Activated CD4-positive, CD25-positive, alpha-beta regulatory T cell (primary cell): ENCODE measurements around the gene GNA15.
"Not testable (repeated sequence)": the region's sequence is repeated elsewhere in the genome, so short reads cannot be mapped to it uniquely, and the experiment has no call there.

Experiments used
- DNase-seq, 4 experiments: peaks; one replicate each; lab custom pipeline; 2025; lab: John Stamatoyannopoulos, UW

Gene GNA15

GRCh38 chr19:3190921-3191805 lies 55.3 kb downstream of the GNA15 start:
- DNase-seq, result no peak

DNA sequence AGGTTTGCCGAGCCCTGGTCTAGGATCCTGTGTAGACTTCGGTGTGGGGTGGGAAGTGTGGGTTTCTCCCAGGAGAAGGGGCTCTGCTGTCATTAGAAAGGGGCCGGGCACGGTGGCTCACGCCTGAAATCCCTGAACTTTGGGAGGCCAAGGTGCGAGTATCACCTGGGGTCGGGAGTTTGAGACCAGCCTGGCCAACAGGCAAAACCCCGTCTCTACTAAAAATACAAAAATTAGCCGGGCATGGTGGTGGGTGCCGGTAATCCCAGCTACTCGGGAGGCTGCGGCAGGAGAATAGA lies 55.9 kb downstream of the GNA15 start:
- not testable (repeated sequence) for DNase-seq

GRCh38 chr19:3192228-3192635 lies 56.4 kb downstream of the GNA15 start:
- DNase-seq, result no peak

GRCh38 chr19:3192684-3193083 lies 56.9 kb downstream of the GNA15 start:
- no peak for DNase-seq

DNA sequence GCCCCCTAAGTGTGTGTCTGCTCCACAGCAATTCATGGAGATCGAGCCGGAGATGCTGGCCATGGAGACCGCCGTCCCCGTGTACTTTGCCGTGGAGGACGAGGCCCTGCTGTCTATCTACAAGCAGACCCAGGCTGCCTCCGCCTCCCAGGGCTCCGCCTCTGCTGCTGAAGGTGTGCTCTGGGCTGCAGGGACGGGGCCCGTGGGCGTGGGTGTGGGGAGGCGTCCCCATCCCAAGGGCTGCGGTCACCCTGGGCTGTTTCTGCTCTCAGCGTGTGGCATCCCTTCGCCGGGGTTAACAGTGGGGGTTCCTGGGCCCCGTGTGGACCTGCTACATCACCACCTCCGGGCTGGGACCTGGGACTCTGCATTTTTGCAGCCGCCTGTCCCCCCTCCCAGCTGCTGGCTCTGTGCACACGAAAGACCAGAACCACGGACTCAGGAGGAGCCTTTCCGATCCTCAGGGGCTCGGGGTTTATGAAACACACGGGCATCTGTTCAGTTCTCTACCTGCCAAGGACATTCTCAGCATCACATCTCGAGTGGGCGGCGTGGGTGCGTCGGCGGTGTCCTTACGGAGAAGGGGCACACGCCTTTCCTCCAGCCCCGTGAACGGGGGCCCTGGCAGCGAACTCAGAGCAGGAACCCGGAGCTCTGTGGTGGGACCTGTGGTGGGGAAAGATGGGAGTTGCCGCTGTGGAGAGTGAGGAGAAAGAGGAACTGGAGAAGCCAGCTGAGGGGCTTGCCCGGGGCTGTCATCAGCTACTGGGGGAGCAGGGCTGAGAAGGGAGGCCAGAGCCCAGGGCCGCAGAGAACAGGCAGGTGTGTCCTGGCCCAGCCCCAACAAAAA lies 57.6 kb downstream of the GNA15 start:
- no peak for DNase-seq

DNA sequence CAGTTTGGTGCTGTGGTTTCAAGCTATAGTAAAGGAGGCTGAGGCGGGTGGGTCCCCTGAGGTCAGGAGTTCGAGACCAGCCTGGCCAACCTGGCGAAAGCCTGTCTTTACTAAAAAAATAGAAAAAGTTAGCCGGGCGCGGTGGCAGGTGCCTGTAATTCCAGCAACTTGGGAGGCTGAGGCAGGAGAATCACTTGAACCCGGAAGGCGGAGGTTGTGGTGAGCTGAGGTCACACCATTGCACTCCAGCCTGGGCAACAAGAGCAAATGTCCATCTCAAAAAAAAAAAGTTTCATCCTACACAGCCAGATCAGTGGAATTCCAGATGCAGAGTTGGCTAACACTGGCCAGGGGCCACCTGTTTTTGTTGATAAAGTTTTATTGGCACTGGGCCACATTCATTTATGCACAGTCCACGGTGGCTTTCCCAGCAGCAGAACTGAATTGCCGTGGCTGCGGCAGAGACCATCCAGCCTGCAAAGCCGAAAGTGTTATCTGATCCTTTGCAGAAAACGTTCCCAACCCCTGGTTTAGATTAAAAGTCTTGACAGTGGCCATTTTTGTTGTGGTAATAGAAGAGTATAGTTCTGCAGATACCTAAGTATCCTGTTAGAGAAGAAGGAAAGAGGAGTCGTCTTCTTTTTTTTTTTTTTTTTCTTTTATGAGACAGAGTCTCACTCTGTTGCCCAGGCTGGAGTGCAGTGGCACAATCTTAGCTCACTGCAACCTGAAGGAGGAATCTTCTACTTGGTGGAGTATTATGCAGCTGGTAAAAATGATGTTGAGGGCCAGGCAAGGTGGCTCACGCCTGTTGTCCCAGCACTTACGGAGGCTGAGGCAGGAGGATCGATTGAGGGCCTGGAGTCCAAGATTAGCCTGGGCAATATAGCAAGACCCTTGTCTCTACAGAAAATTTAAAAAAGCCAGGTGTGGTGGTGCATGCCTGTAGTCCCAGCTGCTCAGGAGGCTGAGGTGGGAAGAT lies 58.6 kb downstream of the GNA15 start:
- DNase-seq, result no peak

GRCh38 chr19:3196064-3196932 lies 60.5 kb downstream of the GNA15 start:
- DNase-seq, result no peak

DNA sequence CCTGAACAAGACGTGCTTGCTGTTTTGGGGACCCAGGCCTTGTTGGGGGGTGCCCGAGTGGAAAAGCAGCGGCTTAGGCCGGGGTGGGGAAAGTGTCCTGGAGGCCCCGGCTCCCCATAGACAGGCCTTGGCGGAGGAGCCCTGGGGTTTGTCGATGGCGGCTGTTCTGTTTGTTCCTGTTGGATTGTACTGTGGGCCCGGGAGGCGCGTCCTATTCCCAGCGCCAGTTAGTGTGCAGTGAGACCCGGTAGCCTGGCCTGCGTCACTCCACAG lies 61.0 kb downstream of the GNA15 start:
- no peak for DNase-seq

GRCh38 chr19:3198901-3199700 lies 63.3 kb downstream of the GNA15 start:
- no peak for DNase-seq

DNA sequence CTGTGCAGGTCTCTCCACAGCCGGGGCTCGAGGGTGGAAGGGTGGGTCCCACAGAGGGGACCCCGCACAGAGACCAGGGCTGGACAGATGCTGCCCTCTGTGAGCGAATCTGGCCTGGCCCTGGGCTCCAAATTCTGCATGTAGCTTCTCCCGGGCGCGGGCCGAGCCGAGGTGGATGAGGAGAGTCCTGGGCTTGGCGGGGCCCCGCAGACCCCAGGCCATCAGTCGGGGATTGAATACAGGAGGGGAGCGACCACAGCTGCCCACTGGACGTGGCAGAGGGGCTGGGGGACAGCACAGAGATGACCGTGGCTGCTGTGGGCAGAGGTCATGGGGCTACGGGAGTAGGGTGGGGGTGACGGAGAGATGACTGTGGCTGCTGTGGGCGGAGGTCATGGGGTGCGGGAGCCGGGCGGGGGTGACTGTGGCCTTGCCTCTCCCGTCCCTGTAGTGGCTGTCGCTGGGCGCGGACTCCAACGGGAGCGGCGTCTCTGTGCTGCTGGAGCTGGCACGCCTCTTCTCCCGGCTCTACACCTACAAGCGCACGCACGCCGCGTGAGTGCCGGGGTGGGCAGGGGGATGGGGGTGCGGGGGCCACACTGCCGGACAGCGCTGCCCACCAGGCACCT lies 65.4 kb downstream of the GNA15 start:
- DNase-seq, result no peak

GRCh38 chr19:3201911-3202310 lies 66.1 kb downstream of the GNA15 start:
- no peak for DNase-seq

GRCh38 chr19:3202346-3202745 lies 66.5 kb downstream of the GNA15 start:
- no peak for DNase-seq

DNA sequence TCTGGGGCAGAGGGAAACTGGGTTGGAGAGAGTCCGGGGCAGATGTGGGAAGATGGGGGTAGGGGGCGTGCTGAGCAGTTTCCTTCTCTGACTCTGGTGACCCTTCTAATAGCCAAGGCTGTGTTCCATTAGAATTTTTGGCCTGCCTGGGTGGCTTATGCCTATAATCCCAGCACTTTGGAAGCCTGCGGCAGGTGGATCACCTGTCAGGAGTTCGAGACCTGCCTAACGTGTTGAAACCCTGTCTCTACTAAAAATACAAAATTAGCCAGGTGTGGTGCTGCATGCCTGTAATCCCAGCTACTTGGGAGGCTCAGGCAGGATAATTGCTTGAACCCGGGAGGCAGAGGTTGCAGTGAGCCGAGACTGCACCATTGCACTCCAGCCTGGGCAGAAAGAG lies 67.1 kb downstream of the GNA15 start:
- not testable (repeated sequence) for DNase-seq

DNA sequence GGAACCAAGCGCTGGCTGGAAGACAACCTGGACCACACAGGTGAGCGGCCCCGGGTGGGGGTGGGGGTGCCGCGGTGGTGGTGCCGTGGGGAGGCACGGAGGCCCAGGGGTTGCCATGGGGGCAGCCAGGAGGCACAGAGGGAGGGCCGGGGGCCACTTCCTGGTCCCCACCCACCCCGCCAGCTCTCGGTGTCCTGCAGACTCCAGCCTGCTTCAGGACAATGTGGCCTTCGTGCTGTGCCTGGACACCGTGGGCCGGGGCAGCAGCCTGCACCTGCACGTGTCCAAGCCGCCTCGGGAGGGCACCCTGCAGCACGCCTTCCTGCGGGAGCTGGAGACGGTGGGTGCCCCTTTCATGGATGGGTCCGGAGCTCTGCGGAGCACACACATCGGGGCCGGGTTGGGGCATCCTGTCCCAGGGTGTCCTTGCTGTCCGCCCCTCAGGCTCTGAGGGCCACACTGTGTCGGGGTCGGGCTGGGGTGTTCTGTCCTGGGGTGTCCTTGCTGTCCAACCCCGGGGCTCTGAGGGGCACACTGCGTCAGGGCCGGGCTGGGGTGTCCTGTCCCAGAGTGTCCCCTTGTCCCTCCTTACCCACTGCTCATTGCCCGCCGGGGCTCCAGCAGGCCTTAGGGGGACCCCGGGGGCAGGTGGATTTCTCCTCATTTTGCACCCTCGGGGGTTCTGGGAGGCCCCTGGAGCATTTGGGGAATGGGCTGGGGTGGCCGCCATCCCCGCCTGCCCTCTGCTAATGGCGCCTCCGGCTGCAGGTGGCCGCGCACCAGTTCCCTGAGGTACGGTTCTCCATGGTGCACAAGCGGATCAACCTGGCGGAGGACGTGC lies 68.2 kb downstream of the GNA15 start:
- DNase-seq, result no peak

DNA sequence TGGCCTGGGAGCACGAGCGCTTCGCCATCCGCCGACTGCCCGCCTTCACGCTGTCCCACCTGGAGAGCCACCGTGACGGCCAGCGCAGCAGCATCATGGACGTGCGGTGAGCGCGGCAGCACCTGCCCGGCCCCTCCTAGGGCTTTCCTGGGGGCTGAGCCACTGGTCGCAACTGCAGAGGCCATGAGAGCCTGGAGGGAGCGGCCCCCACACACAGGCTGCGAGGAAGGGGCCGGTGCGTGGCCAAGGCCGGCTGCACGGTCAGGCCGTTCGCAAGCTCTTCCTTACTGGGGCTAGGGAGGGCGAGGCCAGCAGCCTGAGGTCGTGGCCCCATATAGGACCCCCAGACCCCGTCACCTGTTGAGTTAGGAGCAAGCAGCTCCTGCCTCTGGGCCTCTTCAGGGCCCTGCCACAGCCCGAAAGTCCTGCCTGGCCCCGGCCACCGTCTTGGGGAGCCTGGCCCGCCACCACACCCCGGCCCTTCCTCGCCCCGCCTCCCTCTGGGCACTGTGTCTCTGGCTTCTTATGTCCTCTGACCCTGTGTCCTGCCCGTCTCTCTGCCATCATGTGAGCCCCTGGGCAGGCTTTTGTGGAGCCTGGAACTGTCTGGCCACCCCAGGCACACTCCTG lies 68.9 kb downstream of the GNA15 start:
- no peak for DNase-seq

GRCh38 chr19:3206216-3206953 lies 70.6 kb downstream of the GNA15 start:
- DNase-seq, result no peak

- no peak for DNase-seq
Observed at GRCh38 chr19:3207461-3208242, 71.8 kb downstream of the GNA15 start.
